ENCODE measurements around the gene IL1RAPL1.

Gene IL1RAPL1

DNA sequence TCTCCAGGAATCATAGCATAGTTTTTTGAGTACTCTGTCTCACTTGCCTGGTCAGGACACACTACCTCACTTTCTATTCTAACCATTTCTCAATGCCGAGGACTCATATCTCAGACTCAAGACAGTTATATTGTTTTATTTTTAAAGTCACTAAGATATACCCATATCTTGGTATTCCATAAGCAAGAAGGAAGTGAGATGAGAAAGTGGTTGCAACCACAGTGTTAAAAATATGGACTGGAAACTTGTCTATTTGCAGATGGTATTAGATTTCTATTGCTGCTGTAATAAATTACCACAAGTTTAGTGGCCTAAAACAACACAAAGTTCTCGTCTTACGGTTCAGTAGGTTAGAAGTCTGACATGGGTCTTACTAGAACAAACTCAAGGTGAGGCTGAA lies 1283.4 kb downstream of the IL1RAPL1 start:
- TF ChIP-seq, protein P1, sequence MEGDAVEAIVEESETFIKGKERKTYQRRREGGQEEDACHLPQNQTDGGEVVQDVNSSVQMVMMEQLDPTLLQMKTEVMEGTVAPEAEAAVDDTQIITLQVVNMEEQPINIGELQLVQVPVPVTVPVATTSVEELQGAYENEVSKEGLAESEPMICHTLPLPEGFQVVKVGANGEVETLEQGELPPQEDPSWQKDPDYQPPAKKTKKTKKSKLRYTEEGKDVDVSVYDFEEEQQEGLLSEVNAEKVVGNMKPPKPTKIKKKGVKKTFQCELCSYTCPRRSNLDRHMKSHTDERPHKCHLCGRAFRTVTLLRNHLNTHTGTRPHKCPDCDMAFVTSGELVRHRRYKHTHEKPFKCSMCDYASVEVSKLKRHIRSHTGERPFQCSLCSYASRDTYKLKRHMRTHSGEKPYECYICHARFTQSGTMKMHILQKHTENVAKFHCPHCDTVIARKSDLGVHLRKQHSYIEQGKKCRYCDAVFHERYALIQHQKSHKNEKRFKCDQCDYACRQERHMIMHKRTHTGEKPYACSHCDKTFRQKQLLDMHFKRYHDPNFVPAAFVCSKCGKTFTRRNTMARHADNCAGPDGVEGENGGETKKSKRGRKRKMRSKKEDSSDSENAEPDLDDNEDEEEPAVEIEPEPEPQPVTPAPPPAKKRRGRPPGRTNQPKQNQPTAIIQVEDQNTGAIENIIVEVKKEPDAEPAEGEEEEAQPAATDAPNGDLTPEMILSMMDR (IDR thresholded peaks at IDR 0.05; ENCODE audit: low read depth, low read length, missing control alignments) = no peak
- no peak for DNase-seq (ENCODE audit: low read depth)
- in situ Hi-C loops (cut with HindIII; ENCODE audit: low sequenced_read_pairs) = no loop called here
- no peak overlapping the region for H3K4me3 ChIP-seq (ENCODE audit: low read depth, low read length)

DNA sequence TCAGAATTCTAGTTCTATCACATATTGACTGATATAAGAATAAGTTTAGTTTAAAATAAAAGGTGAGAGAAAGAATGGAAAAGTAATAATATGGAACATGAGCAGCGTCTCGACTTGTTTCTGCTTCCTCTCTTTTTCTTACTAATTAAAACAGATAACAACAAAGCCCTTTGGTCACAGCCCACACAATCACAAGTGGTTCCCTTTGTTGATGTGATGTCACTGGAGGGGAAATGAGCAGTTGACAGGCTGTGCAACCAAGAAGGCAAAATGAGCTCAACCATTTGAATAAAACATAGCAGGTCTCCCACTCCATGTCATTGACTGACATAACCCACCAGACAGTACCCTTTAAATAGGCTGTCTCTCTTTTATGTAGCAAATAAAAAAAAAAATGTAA lies 1285.6 kb downstream of the IL1RAPL1 start:
- TF ChIP-seq, protein P1 (IDR thresholded peaks at IDR 0.05; ENCODE audit: low read depth, low read length, missing control alignments) = no peak
- H3K4me3 ChIP-seq (ENCODE audit: low read depth, low read length) = no peak overlapping the region
- DNase-seq (ENCODE audit: low read depth) = no peak
- in situ Hi-C loops (cut with HindIII; ENCODE audit: low sequenced_read_pairs) = no loop called here

DNA sequence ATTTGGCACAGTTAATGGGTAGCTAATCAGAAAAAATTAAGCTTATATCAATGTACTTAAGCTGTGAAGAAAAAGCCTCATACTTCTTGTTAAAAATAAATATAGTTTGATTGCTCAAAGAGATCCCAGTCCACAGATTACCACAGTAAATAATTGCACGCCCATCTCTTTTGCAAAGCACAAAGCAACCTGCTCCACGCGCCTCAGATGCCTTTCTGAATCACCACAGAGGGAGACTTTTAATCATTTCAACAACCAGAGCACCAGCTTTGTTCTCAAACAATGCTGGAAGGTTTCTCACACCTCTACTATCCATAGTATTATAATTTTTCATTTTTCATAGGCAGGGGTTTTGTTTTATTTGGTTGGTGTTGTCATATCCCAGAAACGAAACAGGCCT lies 1289.5 kb downstream of the IL1RAPL1 start:
- in situ Hi-C loops (cut with HindIII; ENCODE audit: low sequenced_read_pairs) = no loop called here
- no peak for DNase-seq (ENCODE audit: low read depth)
- no peak overlapping the region for H3K4me3 ChIP-seq (ENCODE audit: low read depth, low read length)
- TF ChIP-seq, protein P1 (IDR thresholded peaks at IDR 0.05; ENCODE audit: low read depth, low read length, missing control alignments) = no peak

DNA sequence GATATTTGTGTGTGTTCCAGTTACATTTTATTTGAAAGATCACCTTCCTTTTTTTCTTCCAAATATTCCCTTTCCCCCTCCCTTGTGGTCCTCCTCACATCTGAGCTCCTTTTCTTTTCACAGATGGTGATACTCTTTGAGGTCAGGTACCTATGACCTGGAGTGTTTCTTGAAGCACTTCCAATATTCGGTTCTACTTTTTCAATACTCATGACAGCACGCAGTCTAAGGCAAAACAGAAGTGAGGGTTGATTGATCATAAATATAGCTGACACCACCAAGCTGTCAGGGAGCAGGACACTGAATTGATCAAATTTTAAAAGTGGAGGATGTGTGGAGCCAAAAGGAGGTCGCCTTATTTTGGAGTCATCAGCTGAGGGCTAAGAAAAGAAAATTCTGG lies 1293.7 kb downstream of the IL1RAPL1 start:
- DNase-seq (ENCODE audit: low read depth) = no peak
- TF ChIP-seq, protein P1 (IDR thresholded peaks at IDR 0.05; ENCODE audit: low read depth, low read length, missing control alignments) = no peak
- in situ Hi-C loops (cut with HindIII; ENCODE audit: low sequenced_read_pairs) = no loop called here
- no peak overlapping the region for H3K4me3 ChIP-seq (ENCODE audit: low read depth, low read length)

DNA sequence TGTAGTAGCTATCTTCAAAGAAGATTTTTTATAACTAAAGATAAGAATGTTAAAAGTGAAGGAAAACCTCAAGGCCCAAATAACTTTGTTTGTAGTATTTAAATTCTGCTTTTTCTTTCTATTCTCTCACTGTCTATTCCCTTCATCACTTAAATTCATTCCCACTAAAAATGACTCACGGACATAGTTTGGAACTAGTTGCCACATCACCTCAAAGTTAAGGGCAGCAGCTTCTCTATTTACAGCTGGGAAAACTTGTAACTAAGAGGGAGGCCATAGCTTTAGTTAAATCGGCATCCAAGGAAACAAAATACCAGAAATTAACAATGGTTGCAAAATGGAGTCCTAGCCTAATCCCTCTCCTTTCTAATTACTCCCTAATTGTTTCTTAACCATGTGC lies 1302.8 kb downstream of the IL1RAPL1 start:
- TF ChIP-seq, protein P1 (IDR thresholded peaks at IDR 0.05; ENCODE audit: low read depth, low read length, missing control alignments) = no peak
- DNase-seq (ENCODE audit: low read depth) = no peak
- no peak overlapping the region for H3K4me3 ChIP-seq (ENCODE audit: low read depth, low read length)
- in situ Hi-C loops (cut with HindIII; ENCODE audit: low sequenced_read_pairs) = no loop called here

DNA sequence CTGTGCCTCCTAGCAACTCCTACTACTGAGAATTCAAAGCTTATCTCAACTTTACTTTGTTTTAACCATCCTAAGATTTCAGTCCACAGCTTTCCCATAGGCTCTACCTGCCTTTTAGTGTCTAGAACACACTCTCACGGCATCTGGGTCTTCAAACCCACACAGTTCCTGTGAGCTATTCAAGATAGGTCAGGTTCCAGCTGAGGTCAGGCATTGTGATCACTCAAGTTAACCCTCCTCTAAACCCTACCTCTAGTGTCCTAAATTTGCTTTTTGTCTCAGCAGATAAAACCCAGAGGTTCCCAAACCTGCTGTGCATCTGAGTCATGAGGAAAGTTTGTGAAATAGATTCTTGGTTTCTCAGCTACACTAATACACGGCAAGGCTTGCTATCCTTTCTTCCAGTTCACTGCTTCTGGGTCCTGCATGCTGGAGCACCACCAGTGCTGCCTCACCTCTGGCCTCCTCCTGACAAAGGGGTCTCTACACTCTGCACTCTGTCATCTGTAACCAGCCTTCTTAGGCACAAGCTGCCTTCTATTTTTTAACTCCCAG lies 1303.5 kb downstream of the IL1RAPL1 start:
- DNase-seq (ENCODE audit: low read depth) = no peak
- H3K4me3 ChIP-seq (ENCODE audit: low read depth, low read length) = no peak overlapping the region
- in situ Hi-C loops (cut with HindIII; ENCODE audit: low sequenced_read_pairs) = no loop called here
- TF ChIP-seq, protein P1 (IDR thresholded peaks at IDR 0.05; ENCODE audit: low read depth, low read length, missing control alignments) = no peak

DNA sequence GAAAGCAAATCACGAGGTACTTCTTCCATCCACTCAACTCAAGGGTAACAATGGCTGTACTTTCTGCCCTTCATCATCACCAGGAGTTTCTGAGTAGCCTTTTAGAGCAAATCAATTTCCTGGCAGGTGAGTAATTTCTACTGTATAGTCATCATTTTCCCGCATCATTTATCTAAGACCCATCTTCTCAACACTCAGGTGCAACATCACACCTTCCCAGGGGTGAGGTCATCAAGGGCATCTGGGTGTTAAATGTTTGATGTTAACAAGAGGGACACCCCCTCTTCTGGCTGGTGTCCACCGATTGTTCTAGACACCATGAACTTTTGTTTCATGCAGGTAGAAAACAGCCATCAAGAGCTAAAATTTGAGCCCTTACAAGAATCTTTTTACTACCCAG lies 1314.8 kb downstream of the IL1RAPL1 start:
- TF ChIP-seq, protein P1 (IDR thresholded peaks at IDR 0.05; ENCODE audit: low read depth, low read length, missing control alignments) = no peak
- H3K4me3 ChIP-seq (ENCODE audit: low read depth, low read length) = no peak overlapping the region
- DNase-seq (ENCODE audit: low read depth) = no peak
- in situ Hi-C loops (cut with HindIII; ENCODE audit: low sequenced_read_pairs) = no loop called here
